Trophoblast cell (in vitro differentiated cells and primary cell): Measurements from ENCODE around the gene ANTXR1.

ENCODE experiments used
- DNase-seq, 2 donors: peaks; one replicate each; pipeline ENCODE4 v3.0.0-alpha.2; 2016
- H2AFZ ChIP-seq: 2 replicates; pipeline ENCODE4 v1.6.1; 2013; ENCODE audit warnings: low read length, moderate library complexity, mild to moderate bottlenecking; ENCODE audit not compliant: insufficient read depth, poor library complexity
- H2AK5ac ChIP-seq: 2 replicates; pipeline ENCODE4 v1.6.1; 2013; ENCODE audit warnings: mild to moderate bottlenecking, low read length
- H2BK120ac ChIP-seq: 2 replicates; pipeline ENCODE4 v1.6.1; 2013; ENCODE audit warnings: low read length, mild to moderate bottlenecking, moderate library complexity; ENCODE audit not compliant: insufficient read depth, poor library complexity
- H2BK12ac ChIP-seq: 2 replicates; pipeline ENCODE4 v1.6.1; 2013; ENCODE audit warnings: mild to moderate bottlenecking, low read length, moderate library complexity
- H2BK5ac ChIP-seq: 2 replicates; pipeline ENCODE4 v1.6.1; 2013; ENCODE audit warnings: low read length, low read depth, moderate library complexity, mild to moderate bottlenecking; ENCODE audit not compliant: poor library complexity
- H3K14ac ChIP-seq: 2 replicates; pipeline ENCODE4 v1.6.1; 2013; ENCODE audit warnings: mild to moderate bottlenecking, low read length
- H3K18ac ChIP-seq: 2 replicates; pipeline ENCODE4 v1.6.1; 2013; ENCODE audit warnings: mild to moderate bottlenecking, low read length
- H3K23ac ChIP-seq: 2 replicates; pipeline ENCODE4 v1.6.1; 2013; ENCODE audit warnings: low read length
- H3K27ac ChIP-seq: 2 replicates; pipeline ENCODE4 v1.5.1; 2013; ENCODE audit warnings: low read depth, mild to moderate bottlenecking, inconsistent platforms, low read length, moderate library complexity
- H3K27me3 ChIP-seq: 2 replicates; pipeline ENCODE4 v1.6.1; 2013; ENCODE audit warnings: inconsistent platforms, mild to moderate bottlenecking, low read length, moderate library complexity; ENCODE audit not compliant: insufficient read depth
- H3K36me3 ChIP-seq, 2 experiments: 1 replicate in 1 of 2; 2 replicates in 1 of 2; pipeline ENCODE4 v1.6.1; 2013; ENCODE audit warnings: low read length in 2 of 2, mild to moderate bottlenecking in 2 of 2, moderate library complexity in 1 of 2; ENCODE audit not compliant: insufficient read depth in 2 of 2, control insufficient read depth in 1 of 2
- H3K4ac ChIP-seq: 2 replicates; pipeline ENCODE4 v1.6.1; 2013; ENCODE audit warnings: low read depth, mild to moderate bottlenecking, low read length, moderate library complexity
- H3K4me1 ChIP-seq, 2 experiments: 1 replicate in 1 of 2; 2 replicates in 1 of 2; pipeline ENCODE4 v1.6.1; 2013; ENCODE audit warnings: low read length in 2 of 2, mild to moderate bottlenecking in 2 of 2, moderate library complexity in 1 of 2; ENCODE audit not compliant: insufficient read depth in 2 of 2, control insufficient read depth in 1 of 2
- H3K4me2 ChIP-seq: 2 replicates; pipeline ENCODE4 v1.6.1; 2013; ENCODE audit warnings: inconsistent platforms, mild to moderate bottlenecking, low read length, moderate library complexity
- H3K4me3 ChIP-seq: 2 replicates; pipeline ENCODE4 v1.5.1; 2013; ENCODE audit warnings: mild to moderate bottlenecking, low read depth, low read length, inconsistent platforms
- H3K79me1 ChIP-seq: one replicate; pipeline ENCODE4 v1.6.1; 2013; ENCODE audit warnings: low read length
- H3K79me2 ChIP-seq: 2 replicates; pipeline ENCODE4 v1.6.1; 2013; ENCODE audit warnings: low read length, mild to moderate bottlenecking; ENCODE audit not compliant: control insufficient read depth, insufficient read depth, poor library complexity
- H3K9ac ChIP-seq: 2 replicates; pipeline ENCODE4 v1.6.1; 2013; ENCODE audit warnings: mild to moderate bottlenecking, low read length
- H3K9me3 ChIP-seq: 2 replicates; pipeline ENCODE4 v1.6.1; 2013; ENCODE audit warnings: low read depth, mild to moderate bottlenecking, control low read depth, inconsistent platforms, low read length; ENCODE audit not compliant: insufficient read depth
- H4K12ac ChIP-seq: 2 replicates; pipeline ENCODE4 v1.6.1; 2013; ENCODE audit warnings: low read depth, mild to moderate bottlenecking, low read length, moderate library complexity
- H4K8ac ChIP-seq: 2 replicates; pipeline ENCODE4 v1.6.1; 2013; ENCODE audit warnings: low read depth, mild to moderate bottlenecking, low read length, moderate library complexity
- H4K91ac ChIP-seq: one replicate; pipeline ENCODE4 v1.6.1; 2013; ENCODE audit warnings: low read depth, mild to moderate bottlenecking, low read length, moderate library complexity
- WGBS: extraction: QIAGEN DNeasy Blood & Tissue Kit; methylation state at CpG from one replicate; pipeline ENCODE4 v1.1.7; 2013; ENCODE audit warnings: missing lambda C conversion rate; ENCODE audit not compliant: insufficient read length, insufficient coverage; ENCODE audit errors: extremely low coverage; 5-methylcytosine and 5-hydroxymethylcytosine counted together

ANTXR1 gene

GRCh38 chr2:69026691-69027459 is 13.9 kb downstream of the ANTXR1 start:
- Histone ChIP-seq H3K9me3 (no peaks in the 10 kb centered on the region), H2BK120ac (no peak overlapping the region), H2BK5ac (no peak overlapping the region), H3K79me2 (no peaks in the 10 kb centered on the region), H3K4me1 (peaks cover 0 to 3% of the 10 kb centered on the region in 2 experiments), H3K18ac (no peak overlapping the region), H3K4ac (no peak overlapping the region), H3K4me3 (peak overlapping the region; percentile 5), H4K91ac (no peak overlapping the region), H4K8ac (no peak overlapping the region), H3K36me3 (no peaks in the 10 kb centered on the region), H2BK12ac (no peak overlapping the region), H2AK5ac (no peak overlapping the region), H3K4me2 (no peak overlapping the region), H2AFZ (no peak overlapping the region), H3K27me3 (no peaks in the 10 kb centered on the region), H3K23ac (no peak overlapping the region), H3K9ac (no peak overlapping the region), H3K27ac (no peak overlapping the region), H3K79me1 (no peaks in the 10 kb centered on the region), H3K14ac (no peak overlapping the region), H4K12ac (no peak overlapping the region)
- no CpG with 5 or more reads among the region's 13 CpGs for WGBS
- no peak for DNase-seq

- Histone ChIP-seq H3K9me3 (no peaks in the 10 kb centered on the region), H2AFZ (no peak overlapping the region), H2BK120ac (no peak overlapping the region), H4K8ac (no peak overlapping the region), H4K91ac (no peak overlapping the region), H3K36me3 (no peaks in the 10 kb centered on the region), H3K9ac (no peak overlapping the region), H3K4ac (no peak overlapping the region), H4K12ac (no peak overlapping the region), H3K27me3 (no peaks in the 10 kb centered on the region), H2BK12ac (no peak overlapping the region), H3K18ac (no peak overlapping the region), H3K4me2 (no peak overlapping the region), H2BK5ac (no peak overlapping the region), H3K79me1 (no peaks in the 10 kb centered on the region), H3K23ac (no peak overlapping the region), H3K27ac (no peak overlapping the region), H2AK5ac (no peak overlapping the region), H3K4me1 (peaks cover 0 to 3% of the 10 kb centered on the region in 2 experiments), H3K14ac (no peak overlapping the region), H3K79me2 (no peaks in the 10 kb centered on the region), H3K4me3 (no peak overlapping the region)
- DNase-seq, result no peak
- no CpG with 5 or more reads among the region's 6 CpGs for WGBS
Measured at GRCh38 chr2:69030800-69031428, 17.9 kb downstream of the ANTXR1 start.

- Histone ChIP-seq H2BK12ac (no peak overlapping the region), H4K12ac (no peak overlapping the region), H4K91ac (no peak overlapping the region), H2BK120ac (no peak overlapping the region), H4K8ac (no peak overlapping the region), H3K27me3 (no peaks in the 10 kb centered on the region), H3K79me1 (no peaks in the 10 kb centered on the region), H3K4me1 (peaks cover 0 to 3% of the 10 kb centered on the region in 2 experiments), H3K23ac (no peak overlapping the region), H3K4ac (no peak overlapping the region), H3K9me3 (no peaks in the 10 kb centered on the region), H3K36me3 (no peaks in the 10 kb centered on the region), H2AK5ac (no peak overlapping the region), H3K27ac (no peak overlapping the region), H3K4me2 (no peak overlapping the region), H2BK5ac (no peak overlapping the region), H3K18ac (no peak overlapping the region), H3K14ac (no peak overlapping the region), H2AFZ (no peak overlapping the region), H3K9ac (no peak overlapping the region), H3K79me2 (no peaks in the 10 kb centered on the region), H3K4me3 (no peak overlapping the region)
- no CpG with 5 or more reads among the region's 1 CpG for WGBS
- DNase-seq, result peak in 1 of 2 donors; percentile 53
Measured at GRCh38 chr2:69031466-69031865, 18.5 kb downstream of the ANTXR1 start.

- no CpG with 5 or more reads among the region's 6 CpGs for WGBS
- Histone ChIP-seq H2BK12ac (no peak overlapping the region), H3K4me3 (no peak overlapping the region), H3K36me3 (no peaks in the 10 kb centered on the region), H3K79me2 (no peaks in the 10 kb centered on the region), H3K18ac (no peak overlapping the region), H3K9ac (no peak overlapping the region), H2AFZ (no peak overlapping the region), H3K14ac (no peak overlapping the region), H2BK5ac (no peak overlapping the region), H3K4me1 (no peaks in the 10 kb centered on the region), H3K79me1 (no peaks in the 10 kb centered on the region), H2BK120ac (no peak overlapping the region), H3K23ac (no peak overlapping the region), H3K4me2 (no peak overlapping the region), H3K27ac (no peak overlapping the region), H4K91ac (no peak overlapping the region), H4K8ac (no peak overlapping the region), H2AK5ac (no peak overlapping the region), H3K27me3 (no peaks in the 10 kb centered on the region), H3K4ac (no peak overlapping the region), H4K12ac (no peak overlapping the region), H3K9me3 (no peaks in the 10 kb centered on the region)
- DNase-seq, result peak in 1 of 2 donors; percentile 29
Measured at GRCh38 chr2:69032336-69032735, 19.4 kb downstream of the ANTXR1 start.
